Chondrocyte (in vitro differentiated cells): Measurements from ENCODE around the gene EDARADD. TPM values are rescaled to one million over a fixed set of nuclear protein-coding genes. Genes with fewer than 3 reads are reported as not detected.
"Not testable (repeated sequence)": the region's sequence is repeated elsewhere in the genome, so short reads cannot be mapped to it uniquely, and the experiment has no call there.

Experiments
- DNase-seq: peaks from one replicate; pipeline ENCODE4 v3.0.0; 2021; ENCODE audit warnings: mixed read lengths, low spot score
- H3K27ac Mint-ChIP-seq: one replicate; pipeline ENCODE4 v1.8.0; 2021; ENCODE audit warnings: mild to moderate bottlenecking, moderate library complexity, mixed read lengths; ENCODE audit not compliant: unreplicated experiment
- H3K27me3 Mint-ChIP-seq: 2 replicates; pipeline ENCODE4 v1.8.0; 2021; ENCODE audit warnings: low read depth, mixed read lengths
- H3K36me3 Mint-ChIP-seq: 2 replicates; pipeline ENCODE4 v1.8.0; 2021; ENCODE audit warnings: low read depth, mixed read lengths
- H3K4me1 Mint-ChIP-seq: 2 replicates; pipeline ENCODE4 v1.8.0; 2021; ENCODE audit warnings: low read depth, mild to moderate bottlenecking, mixed read lengths
- H3K4me3 Mint-ChIP-seq: one replicate; pipeline ENCODE4 v1.8.0; 2021; ENCODE audit warnings: mild to moderate bottlenecking, moderate library complexity, mixed read lengths; ENCODE audit not compliant: unreplicated experiment
- H3K9me3 Mint-ChIP-seq: 2 replicates; pipeline ENCODE4 v1.8.0; 2021; ENCODE audit warnings: low read depth, mixed read lengths
- CTCF ChIP-seq: fragments of 200-600 bp; sonication (generic); IDR thresholded peaks from 2 replicates; pipeline ENCODE4 v1.5.0; 2021; ENCODE audit warnings: antibody characterized with exemption, mild to moderate bottlenecking, moderate library complexity
- total RNA-seq: library from RNA; stranded (reverse); gene quantifications from 3 replicates; pipeline ENCODE4 v1.2.1, GENCODE V29; 2021

EDARADD gene
- total RNA-seq, 1 donor from 2014 or later = 0.40 TPM

DNA sequence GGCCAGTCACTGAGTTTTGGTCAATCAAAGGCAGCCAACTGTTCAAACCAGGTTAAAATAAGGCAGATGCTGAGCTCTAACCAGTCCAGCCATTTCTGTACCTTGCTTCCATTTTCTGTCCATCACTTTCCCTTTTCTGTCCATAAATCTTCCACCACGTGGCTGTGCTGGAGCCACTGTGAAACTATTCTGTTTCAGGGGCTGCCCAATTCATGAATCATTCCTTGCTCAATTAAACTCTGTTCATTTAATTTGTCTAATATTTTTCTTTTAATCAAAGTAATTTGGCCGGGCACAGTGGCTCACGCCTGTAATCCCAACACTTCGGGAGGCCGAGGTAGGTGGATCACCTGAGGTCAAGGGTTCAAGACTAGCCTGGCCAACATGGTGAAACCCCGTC, 107.0 kb downstream of the EDARADD start:
- DNase-seq = no peak
- no peak for TF ChIP-seq CTCF
- no peak overlapping the region for H3K4me3 Mint-ChIP-seq
- no peaks in the 10 kb centered on the region for H3K27me3 Mint-ChIP-seq
- no peaks in the 10 kb centered on the region for H3K9me3 Mint-ChIP-seq
- peaks cover 14% of the 10 kb centered on the region for H3K4me1 Mint-ChIP-seq
- no peak overlapping the region for H3K27ac Mint-ChIP-seq
- H3K36me3 Mint-ChIP-seq = no peaks in the 10 kb centered on the region

GRCh38 chr1:236502579-236502971, 108.5 kb downstream of the EDARADD start:
- Mint-ChIP-seq H3K27ac (peak overlapping the region; percentile 84), H3K27me3 (no peaks in the 10 kb centered on the region), H3K36me3 (no peaks in the 10 kb centered on the region), H3K4me1 (peaks cover 25% of the 10 kb centered on the region), H3K9me3 (no peaks in the 10 kb centered on the region), H3K4me3 (peak overlapping the region; percentile 62)
- DNase-seq = no peak
- no peak for TF ChIP-seq CTCF

DNA sequence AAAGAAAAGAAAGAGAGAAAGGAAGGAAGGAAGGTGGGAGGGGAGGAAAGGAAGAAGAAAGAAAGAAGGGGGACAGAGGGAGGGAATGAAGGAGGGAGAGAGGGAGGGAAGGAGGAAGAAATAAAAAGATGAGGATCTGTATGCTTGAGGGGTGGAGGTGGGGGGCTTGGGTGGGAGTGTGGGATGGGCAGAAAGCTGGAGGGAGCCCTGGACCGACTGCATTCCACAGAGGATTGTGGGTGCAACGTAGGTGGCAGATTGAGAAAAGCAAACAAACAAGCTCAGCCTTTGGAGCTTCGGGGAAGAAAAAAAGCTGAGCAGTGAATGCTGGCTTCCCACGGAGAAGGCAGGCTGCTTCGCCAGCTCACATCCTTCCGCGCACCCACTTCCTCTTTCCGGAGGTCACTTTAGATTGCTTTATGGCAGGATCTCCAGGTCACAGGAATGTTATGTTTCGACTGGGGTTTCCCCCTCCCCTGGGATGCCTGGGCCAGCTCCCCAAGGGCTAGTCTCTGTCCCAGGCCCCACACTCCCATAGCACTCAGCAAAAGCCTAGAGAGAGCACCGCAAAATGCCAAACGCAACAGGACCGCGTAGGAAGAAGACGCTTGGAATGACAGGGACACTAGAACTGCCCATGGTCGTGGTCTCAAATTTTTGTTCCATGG, 109.0 kb downstream of the EDARADD start:
- Mint-ChIP-seq H3K4me3 (peak overlapping the region; percentile 62), H3K36me3 (no peaks in the 10 kb centered on the region), H3K27me3 (no peaks in the 10 kb centered on the region), H3K4me1 (peaks cover 28% of the 10 kb centered on the region), H3K27ac (peak overlapping the region; percentile 84), H3K9me3 (no peaks in the 10 kb centered on the region)
- TF ChIP-seq CTCF = peak; percentile 15
- DNase-seq = no peak

DNA sequence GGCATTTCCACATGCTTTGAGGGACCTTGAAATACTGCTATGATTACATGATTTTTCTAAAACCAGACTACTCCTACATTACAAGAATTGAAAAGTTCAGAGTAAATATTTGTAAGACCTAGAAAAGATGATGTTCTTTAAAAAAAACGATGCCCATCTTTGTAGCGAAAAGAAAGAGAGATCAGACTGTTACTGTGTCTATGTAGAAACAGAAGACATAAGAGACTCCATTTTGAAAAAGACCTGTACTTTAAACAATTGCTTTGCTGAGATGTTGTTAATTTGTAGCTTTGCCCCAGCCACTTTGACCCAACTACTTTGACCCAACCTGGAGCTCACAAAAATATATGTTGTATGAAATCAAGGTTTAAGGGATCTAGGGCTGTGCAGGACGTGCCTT, 110.3 kb downstream of the EDARADD start:
- not testable (repeated sequence) for DNase-seq, H3K36me3 Mint-ChIP-seq, H3K9me3 Mint-ChIP-seq, H3K27me3 Mint-ChIP-seq, H3K4me3 Mint-ChIP-seq
- H3K27ac Mint-ChIP-seq = peak overlapping the region; percentile 18
- H3K4me1 Mint-ChIP-seq = peaks cover 35% of the 10 kb centered on the region

- peak overlapping the region; percentile 19 for H3K27ac Mint-ChIP-seq
- no peaks in the 10 kb centered on the region for H3K9me3 Mint-ChIP-seq
- H3K4me3 Mint-ChIP-seq = no peak overlapping the region
- TF ChIP-seq CTCF = no peak
- H3K27me3 Mint-ChIP-seq = no peaks in the 10 kb centered on the region
- H3K36me3 Mint-ChIP-seq = no peaks in the 10 kb centered on the region
- peaks cover 35% of the 10 kb centered on the region for H3K4me1 Mint-ChIP-seq
- no peak for DNase-seq
These were observed 113.1 kb downstream of the EDARADD start for GRCh38 chr1:236507022-236507700.
